OCI-LY1 (cell line): ENCODE measurements around the gene ARMH3.
A peak's percentile ranks its signal among the peaks of the same experiment; 100 is the strongest.

Experiments used
- H2AFZ ChIP-seq: fragments of 200-600 bp; sonication (generic), shearing (Covaris generic); 2 replicates; pipeline ENCODE4 v1.6.0; 2014; ENCODE audit warnings: antibody characterized with exemption, mild to moderate bottlenecking, low read length
- H3F3A ChIP-seq: fragments of 200-600 bp; sonication (generic), shearing (Covaris generic); 2 replicates; pipeline ENCODE4 v1.6.0; 2014; ENCODE audit warnings: mild to moderate bottlenecking, antibody characterized with exemption, low read length, moderate library complexity; ENCODE audit not compliant: insufficient read depth
- H3K27ac ChIP-seq: fragments of 200-600 bp; sonication (generic); 2 replicates; pipeline ENCODE4 v1.5.1; 2014; ENCODE audit warnings: low read length, mixed run types, mild to moderate bottlenecking, low read depth; ENCODE audit not compliant: poor library complexity, severe bottlenecking
- H3K27me3 ChIP-seq: fragments of 200-600 bp; sonication (generic); 2 replicates; pipeline ENCODE4 v1.6.0; 2014; ENCODE audit warnings: antibody characterized with exemption, mild to moderate bottlenecking, low read length, moderate library complexity; ENCODE audit not compliant: insufficient read depth
- H3K36me3 ChIP-seq: fragments of 200-600 bp; sonication (generic); 2 replicates; pipeline ENCODE4 v1.6.1; 2014; ENCODE audit warnings: mild to moderate bottlenecking, antibody characterized with exemption, low read length, moderate library complexity, mixed read lengths; ENCODE audit not compliant: insufficient read depth
- H3K4me1 ChIP-seq: fragments of 200-600 bp; sonication (generic); 2 replicates; pipeline ENCODE4 v1.5.1; 2014; ENCODE audit warnings: mild to moderate bottlenecking, low read length, moderate library complexity; ENCODE audit not compliant: insufficient read depth, severe bottlenecking
- H3K4me2 ChIP-seq: fragments of 200-600 bp; sonication (generic), shearing (Covaris generic); 2 replicates; pipeline ENCODE4 v1.6.1; 2014; ENCODE audit warnings: low read length
- H3K4me3 ChIP-seq: fragments of 200-600 bp; sonication (generic); 2 replicates; pipeline ENCODE4 v1.5.1; 2014; ENCODE audit warnings: low read length, low read depth, mild to moderate bottlenecking, mixed read lengths; ENCODE audit not compliant: poor library complexity, severe bottlenecking
- H3K79me2 ChIP-seq: fragments of 200-600 bp; shearing (Covaris generic); 2 replicates; pipeline ENCODE4 v1.6.1; 2016; ENCODE audit warnings: mixed run types, low read length, mixed read lengths; ENCODE audit not compliant: insufficient read depth
- H3K9ac ChIP-seq: fragments of 200-600 bp; sonication (generic), shearing (Covaris generic); 2 replicates; pipeline ENCODE4 v1.6.1; 2014; ENCODE audit warnings: mild to moderate bottlenecking, low read length, mixed read lengths
- H3K9me2 ChIP-seq: fragments of 200-600 bp; sonication (generic), shearing (Covaris generic); 2 replicates; pipeline ENCODE4 v1.6.1; 2014; ENCODE audit warnings: low read depth, mild to moderate bottlenecking, low read length, mixed read lengths
- H3K9me3 ChIP-seq: fragments of 200-600 bp; shearing (Covaris generic); 2 replicates; pipeline ENCODE4 v1.6.1; 2014; ENCODE audit warnings: low read length, mixed read lengths
- H4K20me1 ChIP-seq: fragments of 200-600 bp; sonication (generic), shearing (Covaris generic); 2 replicates; pipeline ENCODE4 v1.6.0; 2016; ENCODE audit warnings: mild to moderate bottlenecking, low read length; ENCODE audit not compliant: insufficient read depth
- CTCF ChIP-seq: fragments of 200-600 bp; sonication (generic), shearing (Covaris generic); IDR thresholded peaks from 2 replicates; pipeline ENCODE4 v1.5.1; 2017; ENCODE audit warnings: mild to moderate bottlenecking, antibody characterized with exemption, low read length, moderate library complexity, mixed read lengths
- EZH2 ChIP-seq: fragments of 200-600 bp; sonication (generic), shearing (Covaris generic); IDR thresholded peaks from 2 replicates; pipeline ENCODE4 v1.8.0; 2017; ENCODE audit warnings: borderline replicate concordance, mixed run types, mild to moderate bottlenecking, antibody characterized with exemption, low read length, moderate library complexity, mixed read lengths

Gene ARMH3

GRCh38 chr10:101843032-101844021 is 212.6 kb downstream of the ARMH3 start, which contains the start of gene KCNIP2:
KCNIP2 (minus strand) TSS chr10:101843800; CDS start chr10:101843568, 232 bp downstream.
- Histone ChIP-seq H3K4me2 (peak within 1 kb of the TSS; percentile 79), H2AFZ (no peak within 1 kb of the TSS), H3K4me3 (peak within 1 kb of the TSS; percentile 63), H3K4me1 (peaks cover 25% of the 10 kb centered on the region), H3K36me3 (no peaks in the 10 kb centered on the region), H3K27ac (no peak within 1 kb of the TSS), H3K9me3 (no peaks in the 10 kb centered on the region), H3F3A (no peaks in the 10 kb centered on the region), H3K79me2 (no peaks in the 10 kb centered on the region), H3K27me3 (no peaks in the 10 kb centered on the region), H3K9ac (peak within 1 kb of the TSS; percentile 47; the same call in 1 of the 2 replicates), H4K20me1 (no peaks in the 10 kb centered on the region), H3K9me2 (no peaks in the 10 kb centered on the region)
- TF ChIP-seq CTCF (peak; percentile 63), EZH2 (no peak)

- H3K4me2 ChIP-seq: no peak overlapping the region
- no peaks in the 10 kb centered on the region for H4K20me1 ChIP-seq
- H3K4me1 ChIP-seq: peaks cover 25% of the 10 kb centered on the region
- H3K79me2 ChIP-seq: no peaks in the 10 kb centered on the region
- no peak overlapping the region for H3K9ac ChIP-seq
- no peak overlapping the region for H3K27ac ChIP-seq
- H3K36me3 ChIP-seq: no peaks in the 10 kb centered on the region
- TF ChIP-seq EZH2 (no peak), CTCF (no peak)
- no peaks in the 10 kb centered on the region for H3K9me2 ChIP-seq
- H3K9me3 ChIP-seq: no peaks in the 10 kb centered on the region
- H3K4me3 ChIP-seq: no peak overlapping the region
- H3K27me3 ChIP-seq: no peaks in the 10 kb centered on the region
- H2AFZ ChIP-seq: no peak overlapping the region
- no peaks in the 10 kb centered on the region for H3F3A ChIP-seq
Observed at GRCh38 chr10:101841826-101842225, 214.1 kb downstream of the ARMH3 start.

- Histone ChIP-seq H3K36me3 (no peaks in the 10 kb centered on the region), H3F3A (no peaks in the 10 kb centered on the region), H3K9me2 (no peaks in the 10 kb centered on the region), H3K4me3 (peak overlapping the region; percentile 54), H3K9ac (no peak overlapping the region), H2AFZ (no peak overlapping the region), H3K79me2 (no peaks in the 10 kb centered on the region), H4K20me1 (no peaks in the 10 kb centered on the region), H3K27ac (no peak overlapping the region), H3K4me1 (peaks cover 25% of the 10 kb centered on the region), H3K27me3 (no peaks in the 10 kb centered on the region), H3K4me2 (peak overlapping the region; percentile 75), H3K9me3 (no peaks in the 10 kb centered on the region)
- no peak for TF ChIP-seq EZH2
- TF ChIP-seq CTCF: peak; percentile 75
Observed at GRCh38 chr10:101840741-101841453, 215.1 kb downstream of the ARMH3 start.
